Measurements from ENCODE around the gene PRDM16. TPM values are rescaled to one million over a fixed set of nuclear protein-coding genes. Genes with fewer than 3 reads are reported as not detected.

PRDM16 gene
- total RNA-seq, 1 experiment from 2014 or later, result 22.3 TPM

- H3K4me1 ChIP-seq (ENCODE audit: control insufficient read depth, insufficient read depth, low read length), result peaks cover 9% of the 10 kb centered on the region
- ChIA-PET CTCF (interaction anchor here (0.7 kb wide), 1 partner anchor 132 kb away, joined by 3 read pairs; no protein-coding TSS in a partner anchor), POLR2A (no interaction called here)
- H3K9me3 ChIP-seq (ENCODE audit: control insufficient read depth, insufficient read depth, low read depth, low read length), result no peaks in the 10 kb centered on the region
- intact Hi-C loops (cut with micrococcal nuclease; ENCODE audit: unreplicated experiment), result no loop called here
- no peaks in the 10 kb centered on the region for H3K27me3 ChIP-seq (ENCODE audit: control insufficient read depth, insufficient read depth, low read length)
- BruUV-seq (replicated peaks), result no TSS peak
- no peaks in the 10 kb centered on the region for H3K36me3 ChIP-seq (ENCODE audit: control insufficient read depth, insufficient read depth, low read length)
- H3K4me3 ChIP-seq (ENCODE audit: low read depth in 2 of 2, low read length in 2 of 2), result peak overlapping the region; percentile 45 to 55
- ATAC-seq (peak; percentile 33), DNase-seq (ENCODE audit: low read depth, low spot score) (no peak)
- in situ Hi-C loops (cut with HindIII; ENCODE audit: low pct_unique_long_range_greater_than_20kb, low sequenced_read_pairs), result no loop called here
- TF ChIP-seq REST (IDR thresholded peaks at IDR 0.05; ENCODE audit: insufficient read depth in 1 of 2, low read depth in 2 of 2, low read length in 1 of 2), result no peak
- no peak for TF ChIP-seq TCF7L2 (IDR thresholded peaks at IDR 0.05; ENCODE audit: low read depth, low read length)
- no peak for TF ChIP-seq SIN3A (IDR thresholded peaks at IDR 0.05; ENCODE audit: borderline replicate concordance, insufficient read depth, low read depth, low read length)
- TF ChIP-seq POLR2AphosphoS5 (IDR thresholded peaks at IDR 0.05; ENCODE audit: low read depth, low read length), result no peak
- no peak for TF ChIP-seq CTCF (IDR thresholded peaks at IDR 0.05)
- H3K27ac ChIP-seq (ENCODE audit: low read length), result peak overlapping the region; percentile 64
Observed at GRCh38 chr1:3454811-3455618, 386.0 kb downstream of the PRDM16 start.

GRCh38 chr1:3455670-3456448 is 386.9 kb downstream of the PRDM16 start:
- Histone ChIP-seq H3K36me3 (ENCODE audit: control insufficient read depth, insufficient read depth, low read length) (no peaks in the 10 kb centered on the region), H3K27ac (ENCODE audit: low read length) (no peak overlapping the region), H3K9me3 (ENCODE audit: control insufficient read depth, insufficient read depth, low read depth, low read length) (no peaks in the 10 kb centered on the region), H3K4me3 (ENCODE audit: low read depth in 2 of 2, low read length in 2 of 2) (no peak overlapping the region), H3K27me3 (ENCODE audit: control insufficient read depth, insufficient read depth, low read length) (no peaks in the 10 kb centered on the region), H3K4me1 (ENCODE audit: control insufficient read depth, insufficient read depth, low read length) (peaks cover 13% of the 10 kb centered on the region)
- TF ChIP-seq SIN3A (IDR thresholded peaks at IDR 0.05; ENCODE audit: borderline replicate concordance, insufficient read depth, low read depth, low read length) (no peak), REST (IDR thresholded peaks at IDR 0.05; ENCODE audit: insufficient read depth in 1 of 2, low read depth in 2 of 2, low read length in 1 of 2) (no peak), TCF7L2 (IDR thresholded peaks at IDR 0.05; ENCODE audit: low read depth, low read length) (no peak), POLR2AphosphoS5 (IDR thresholded peaks at IDR 0.05; ENCODE audit: low read depth, low read length) (no peak), CTCF (IDR thresholded peaks at IDR 0.05) (no peak)
- intact Hi-C loops (cut with micrococcal nuclease; ENCODE audit: unreplicated experiment), result no loop called here
- ATAC-seq (no peak), DNase-seq (ENCODE audit: low read depth, low spot score) (no peak)
- no TSS peak for BruUV-seq (replicated peaks)
- in situ Hi-C loops (cut with HindIII; ENCODE audit: low pct_unique_long_range_greater_than_20kb, low sequenced_read_pairs), result no loop called here
- POLR2A ChIA-PET, result no interaction called here
- CTCF ChIA-PET, result no interaction called here
